Activated T-cell treated with anti-CD3 and anti-CD28 coated beads, Interleukin-2, amount 50 U/mL, for 24 hours (primary cell): Measurements from ENCODE around the gene NXNL2.

Experiments
- DNase-seq: peaks from one replicate; pipeline ENCODE4 v3.0.0-alpha.2; 2020
- H3K27ac Mint-ChIP-seq: 2 replicates; pipeline ENCODE4 v1.8.0; 2020; ENCODE audit warnings: mild to moderate bottlenecking, mixed read lengths
- H3K27me3 Mint-ChIP-seq: 2 replicates; pipeline ENCODE4 v1.8.0; 2020; ENCODE audit warnings: mixed read lengths
- H3K36me3 Mint-ChIP-seq: 2 replicates; pipeline ENCODE4 v1.8.0; 2020; ENCODE audit warnings: low read depth, mixed read lengths
- H3K4me1 Mint-ChIP-seq: 2 replicates; pipeline ENCODE4 v1.8.0; 2020; ENCODE audit warnings: low read depth, mixed read lengths
- H3K4me3 Mint-ChIP-seq: 2 replicates; pipeline ENCODE4 v1.8.0; 2020; ENCODE audit warnings: mild to moderate bottlenecking, moderate library complexity, mixed read lengths
- H3K9me3 Mint-ChIP-seq: 2 replicates; pipeline ENCODE4 v1.8.0; 2020; ENCODE audit warnings: mixed read lengths

Gene NXNL2

GRCh38 chr9:88523056-88523455 lies 11.9 kb upstream of the NXNL2 start:
- no peak overlapping the region for H3K27ac Mint-ChIP-seq
- no peaks in the 10 kb centered on the region for H3K4me1 Mint-ChIP-seq
- H3K9me3 Mint-ChIP-seq, result no peaks in the 10 kb centered on the region
- no peaks in the 10 kb centered on the region for H3K36me3 Mint-ChIP-seq
- no peak overlapping the region for H3K4me3 Mint-ChIP-seq
- DNase-seq, result no peak
- peaks cover 30% of the 10 kb centered on the region for H3K27me3 Mint-ChIP-seq

- Mint-ChIP-seq H3K27me3 (peaks cover 25% of the 10 kb centered on the region), H3K27ac (no peak overlapping the region), H3K4me3 (no peak overlapping the region), H3K9me3 (no peaks in the 10 kb centered on the region), H3K36me3 (no peaks in the 10 kb centered on the region), H3K4me1 (no peaks in the 10 kb centered on the region)
- DNase-seq, result no peak
Observed at GRCh38 chr9:88524911-88525310, 10.1 kb upstream of the NXNL2 start.

- Mint-ChIP-seq H3K4me3 (no peak overlapping the region), H3K4me1 (no peaks in the 10 kb centered on the region), H3K27ac (no peak overlapping the region), H3K9me3 (no peaks in the 10 kb centered on the region), H3K27me3 (peaks cover 40% of the 10 kb centered on the region), H3K36me3 (no peaks in the 10 kb centered on the region)
- no peak for DNase-seq
Observed at GRCh38 chr9:88527618-88528017, 7.4 kb upstream of the NXNL2 start.

- no peaks in the 10 kb centered on the region for H3K36me3 Mint-ChIP-seq
Observed at GRCh38 chr9:88528080-88528790, 6.7 kb upstream of the NXNL2 start.

GRCh38 chr9:88529496-88529895 lies 5.5 kb upstream of the NXNL2 start:
- no peak for DNase-seq
- peaks cover 52% of the 10 kb centered on the region for H3K27me3 Mint-ChIP-seq
- H3K4me3 Mint-ChIP-seq, result no peak overlapping the region

More at GRCh38 chr9:88528080-88528790, 6.7 kb upstream of the NXNL2 start:
- DNase-seq, result no peak
- H3K27me3 Mint-ChIP-seq, result peaks cover 42% of the 10 kb centered on the region
- H3K27ac Mint-ChIP-seq, result no peak overlapping the region
- H3K4me1 Mint-ChIP-seq, result peaks cover 4% of the 10 kb centered on the region
- H3K4me3 Mint-ChIP-seq, result no peak overlapping the region
- no peaks in the 10 kb centered on the region for H3K9me3 Mint-ChIP-seq

GRCh38 chr9:88530051-88530450 lies 4.9 kb upstream of the NXNL2 start:
- H3K4me1 Mint-ChIP-seq, result peaks cover 11% of the 10 kb centered on the region
- DNase-seq, result no peak
- no peak overlapping the region for H3K27ac Mint-ChIP-seq
- no peak overlapping the region for H3K4me3 Mint-ChIP-seq
- H3K9me3 Mint-ChIP-seq, result no peaks in the 10 kb centered on the region
- H3K36me3 Mint-ChIP-seq, result no peaks in the 10 kb centered on the region
- peaks cover 53% of the 10 kb centered on the region for H3K27me3 Mint-ChIP-seq

More at GRCh38 chr9:88529496-88529895, 5.5 kb upstream of the NXNL2 start:
- Mint-ChIP-seq H3K27ac (no peak overlapping the region), H3K4me1 (peaks cover 11% of the 10 kb centered on the region), H3K36me3 (no peaks in the 10 kb centered on the region), H3K9me3 (no peaks in the 10 kb centered on the region)

GRCh38 chr9:88531920-88532698 lies 2.9 kb upstream of the NXNL2 start:
- H3K27ac Mint-ChIP-seq, result no peak overlapping the region
- no peak for DNase-seq

GRCh38 chr9:88533951-88534455 lies 975 bp upstream of the NXNL2 start:
- peaks cover 75% of the 10 kb centered on the region for H3K27me3 Mint-ChIP-seq
- DNase-seq, result no peak
- H3K36me3 Mint-ChIP-seq, result no peaks in the 10 kb centered on the region

More at GRCh38 chr9:88531920-88532698, 2.9 kb upstream of the NXNL2 start:
- no peaks in the 10 kb centered on the region for H3K36me3 Mint-ChIP-seq
- peaks cover 59% of the 10 kb centered on the region for H3K27me3 Mint-ChIP-seq
- H3K9me3 Mint-ChIP-seq, result no peaks in the 10 kb centered on the region
- peaks cover 14% of the 10 kb centered on the region for H3K4me1 Mint-ChIP-seq
- no peak overlapping the region for H3K4me3 Mint-ChIP-seq

GRCh38 chr9:88535226-88536022 lies 446 bp downstream of the NXNL2 start:
- Mint-ChIP-seq H3K9me3 (no peaks in the 10 kb centered on the region), H3K36me3 (no peaks in the 10 kb centered on the region), H3K4me1 (peaks cover 14% of the 10 kb centered on the region), H3K27ac (no peak overlapping the region), H3K4me3 (peak overlapping the region; percentile 27), H3K27me3 (peaks cover 79% of the 10 kb centered on the region)
- DNase-seq, result peak; percentile 42

More at GRCh38 chr9:88533951-88534455, 975 bp upstream of the NXNL2 start:
- H3K4me1 Mint-ChIP-seq, result peaks cover 14% of the 10 kb centered on the region
- no peak overlapping the region for H3K4me3 Mint-ChIP-seq
- H3K9me3 Mint-ChIP-seq, result no peaks in the 10 kb centered on the region
- no peak overlapping the region for H3K27ac Mint-ChIP-seq

GRCh38 chr9:88536023-88536324 lies 996 bp downstream of the NXNL2 start:
- Mint-ChIP-seq H3K36me3 (no peaks in the 10 kb centered on the region), H3K4me3 (peak overlapping the region; percentile 27), H3K4me1 (peaks cover 14% of the 10 kb centered on the region), H3K27ac (no peak overlapping the region), H3K27me3 (peaks cover 78% of the 10 kb centered on the region), H3K9me3 (no peaks in the 10 kb centered on the region)
- no peak for DNase-seq

GRCh38 chr9:88536951-88537760 lies 2.2 kb downstream of the NXNL2 start:
- Mint-ChIP-seq H3K4me3 (no peak overlapping the region), H3K27ac (no peak overlapping the region), H3K9me3 (no peaks in the 10 kb centered on the region), H3K4me1 (peaks cover 14% of the 10 kb centered on the region), H3K27me3 (peaks cover 75% of the 10 kb centered on the region), H3K36me3 (no peaks in the 10 kb centered on the region)
- DNase-seq, result no peak

GRCh38 chr9:88537761-88538091 lies 2.7 kb downstream of the NXNL2 start:
- Mint-ChIP-seq H3K27ac (no peak overlapping the region), H3K27me3 (peaks cover 75% of the 10 kb centered on the region), H3K4me1 (peaks cover 14% of the 10 kb centered on the region), H3K36me3 (no peaks in the 10 kb centered on the region), H3K4me3 (no peak overlapping the region), H3K9me3 (no peaks in the 10 kb centered on the region)
- DNase-seq, result no peak

- H3K4me1 Mint-ChIP-seq, result peaks cover 8% of the 10 kb centered on the region
- no peaks in the 10 kb centered on the region for H3K9me3 Mint-ChIP-seq
- H3K36me3 Mint-ChIP-seq, result no peaks in the 10 kb centered on the region
- H3K27me3 Mint-ChIP-seq, result peaks cover 70% of the 10 kb centered on the region
- no peak for DNase-seq
- H3K4me3 Mint-ChIP-seq, result no peak overlapping the region
- H3K27ac Mint-ChIP-seq, result no peak overlapping the region
Observed at GRCh38 chr9:88538311-88539085, 3.5 kb downstream of the NXNL2 start.
